ENCODE data around the gene ZNF782.
"Not testable (repeated sequence)": the region's sequence is repeated elsewhere in the genome, so short reads cannot be mapped to it uniquely, and the experiment has no call there.

Gene ZNF782

DNA sequence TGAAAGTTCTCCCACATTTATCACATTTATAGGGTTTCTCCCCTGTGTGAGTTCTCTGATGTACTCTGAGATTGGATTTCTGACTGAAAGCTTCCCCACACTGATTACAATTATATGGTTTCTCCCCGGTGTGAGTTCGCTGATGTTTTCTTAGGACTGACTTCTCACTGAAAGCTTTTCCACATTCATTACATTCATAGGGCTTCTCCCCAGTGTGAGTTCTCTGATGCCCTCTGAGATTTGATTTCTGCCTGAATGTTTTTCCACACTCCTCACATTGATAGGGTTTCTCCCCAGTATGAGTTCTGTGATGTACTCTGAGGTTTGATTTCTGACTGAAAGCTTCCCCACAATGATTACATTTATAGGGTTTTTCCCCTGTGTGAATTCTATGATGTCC is 36.3 kb downstream of the ZNF782 start:
- H2AFZ ChIP-seq (ENCODE audit: low read depth, low read length, severe bottlenecking) = no peak overlapping the region
- no peak overlapping the region for H3K9ac ChIP-seq (ENCODE audit: low read length)
- H3K9me3 ChIP-seq (ENCODE audit: insufficient read depth, low read length) = peaks cover 69% of the 10 kb centered on the region
- TF ChIP-seq, protein P1, sequence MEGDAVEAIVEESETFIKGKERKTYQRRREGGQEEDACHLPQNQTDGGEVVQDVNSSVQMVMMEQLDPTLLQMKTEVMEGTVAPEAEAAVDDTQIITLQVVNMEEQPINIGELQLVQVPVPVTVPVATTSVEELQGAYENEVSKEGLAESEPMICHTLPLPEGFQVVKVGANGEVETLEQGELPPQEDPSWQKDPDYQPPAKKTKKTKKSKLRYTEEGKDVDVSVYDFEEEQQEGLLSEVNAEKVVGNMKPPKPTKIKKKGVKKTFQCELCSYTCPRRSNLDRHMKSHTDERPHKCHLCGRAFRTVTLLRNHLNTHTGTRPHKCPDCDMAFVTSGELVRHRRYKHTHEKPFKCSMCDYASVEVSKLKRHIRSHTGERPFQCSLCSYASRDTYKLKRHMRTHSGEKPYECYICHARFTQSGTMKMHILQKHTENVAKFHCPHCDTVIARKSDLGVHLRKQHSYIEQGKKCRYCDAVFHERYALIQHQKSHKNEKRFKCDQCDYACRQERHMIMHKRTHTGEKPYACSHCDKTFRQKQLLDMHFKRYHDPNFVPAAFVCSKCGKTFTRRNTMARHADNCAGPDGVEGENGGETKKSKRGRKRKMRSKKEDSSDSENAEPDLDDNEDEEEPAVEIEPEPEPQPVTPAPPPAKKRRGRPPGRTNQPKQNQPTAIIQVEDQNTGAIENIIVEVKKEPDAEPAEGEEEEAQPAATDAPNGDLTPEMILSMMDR (IDR thresholded peaks at IDR 0.05; ENCODE audit: insufficient read depth, low read length, poor library complexity, severe bottlenecking) = no peak
- no peak for TF ChIP-seq EZH2phosphoT487 (conservative IDR thresholded peaks at IDR 0.05; ENCODE audit: low read length)
- H3K27ac ChIP-seq (ENCODE audit: low read depth, low read length) = no peak overlapping the region
- no peaks in the 10 kb centered on the region for H3F3A ChIP-seq (ENCODE audit: insufficient read depth)
- no peak overlapping the region for H3K4me3 ChIP-seq (ENCODE audit: insufficient read depth, low read length, poor library complexity, severe bottlenecking)
- H3K4me2 ChIP-seq (ENCODE audit: low read depth, low read length, poor library complexity, severe bottlenecking) = no peak overlapping the region
- H3K36me3 ChIP-seq (ENCODE audit: low read length) = peaks cover 71% of the 10 kb centered on the region
- H3K79me2 ChIP-seq (ENCODE audit: insufficient read depth, low read length) = no peaks in the 10 kb centered on the region
- no peaks in the 10 kb centered on the region for H4K20me1 ChIP-seq (ENCODE audit: low read depth, low read length)
- H3K9me2 ChIP-seq (replicated peaks; ENCODE audit: insufficient read depth, low read length) = no peaks in the 10 kb centered on the region
- no peaks in the 10 kb centered on the region for H3K27me3 ChIP-seq (ENCODE audit: low read length)

DNA sequence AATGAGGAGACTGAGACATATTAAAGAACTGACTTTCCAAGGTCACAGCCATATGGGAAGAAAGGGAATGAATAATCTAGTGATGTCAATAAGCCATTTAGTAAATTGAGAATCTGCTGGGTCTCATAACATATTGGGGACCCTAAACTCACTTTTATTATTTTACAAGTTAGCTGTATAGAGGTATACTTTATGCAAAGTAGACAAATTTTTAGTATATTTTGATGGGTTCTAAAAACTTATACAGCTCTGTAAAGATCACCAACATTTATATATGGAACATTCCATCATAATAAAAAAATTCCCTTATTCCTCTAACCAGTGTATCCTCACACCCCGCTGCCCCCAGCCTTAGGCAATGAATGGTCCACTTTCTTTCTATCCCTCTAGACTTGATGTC is 40.7 kb downstream of the ZNF782 start:
- no peak for TF ChIP-seq EZH2phosphoT487 (conservative IDR thresholded peaks at IDR 0.05; ENCODE audit: low read length)
- TF ChIP-seq, protein P1 (IDR thresholded peaks at IDR 0.05; ENCODE audit: insufficient read depth, low read length, poor library complexity, severe bottlenecking) = no peak
- Histone ChIP-seq H3K4me2 (ENCODE audit: low read depth, low read length, poor library complexity, severe bottlenecking) (no peak overlapping the region), H3K9me3 (ENCODE audit: insufficient read depth, low read length) (peaks cover 41% of the 10 kb centered on the region), H3K9ac (ENCODE audit: low read length) (no peak overlapping the region), H3K9me2 (replicated peaks; ENCODE audit: insufficient read depth, low read length) (no peaks in the 10 kb centered on the region), H3K79me2 (ENCODE audit: insufficient read depth, low read length) (no peaks in the 10 kb centered on the region), H3K27me3 (ENCODE audit: low read length) (no peaks in the 10 kb centered on the region), H3F3A (ENCODE audit: insufficient read depth) (no peaks in the 10 kb centered on the region), H3K4me3 (ENCODE audit: insufficient read depth, low read length, poor library complexity, severe bottlenecking) (no peak overlapping the region), H3K27ac (ENCODE audit: low read depth, low read length) (no peak overlapping the region), H3K36me3 (ENCODE audit: low read length) (peaks cover 33% of the 10 kb centered on the region), H2AFZ (ENCODE audit: low read depth, low read length, severe bottlenecking) (no peak overlapping the region), H4K20me1 (ENCODE audit: low read depth, low read length) (no peaks in the 10 kb centered on the region)

DNA sequence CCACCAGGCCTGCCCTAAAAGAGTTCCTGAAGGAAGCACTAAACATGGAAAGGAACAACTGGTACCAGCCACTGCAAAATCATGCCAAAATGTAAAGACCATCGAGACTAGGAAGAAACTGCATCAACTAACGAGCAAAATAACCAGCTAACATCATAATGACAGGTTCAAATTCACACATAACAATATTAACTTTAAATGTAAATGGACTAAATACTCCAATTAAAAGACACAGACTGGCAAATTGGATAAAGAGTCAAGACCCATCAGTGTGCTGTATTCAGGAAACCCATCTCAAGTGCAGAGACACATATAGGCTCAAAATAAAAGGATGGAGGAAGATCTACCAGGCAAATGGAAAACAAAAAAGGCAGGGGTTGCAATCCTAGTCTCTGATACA is 55.4 kb downstream of the ZNF782 start:
- not testable (repeated sequence) for H3K4me2 ChIP-seq (ENCODE audit: low read depth, low read length, poor library complexity, severe bottlenecking); H3K9ac ChIP-seq (ENCODE audit: low read length)

DNA sequence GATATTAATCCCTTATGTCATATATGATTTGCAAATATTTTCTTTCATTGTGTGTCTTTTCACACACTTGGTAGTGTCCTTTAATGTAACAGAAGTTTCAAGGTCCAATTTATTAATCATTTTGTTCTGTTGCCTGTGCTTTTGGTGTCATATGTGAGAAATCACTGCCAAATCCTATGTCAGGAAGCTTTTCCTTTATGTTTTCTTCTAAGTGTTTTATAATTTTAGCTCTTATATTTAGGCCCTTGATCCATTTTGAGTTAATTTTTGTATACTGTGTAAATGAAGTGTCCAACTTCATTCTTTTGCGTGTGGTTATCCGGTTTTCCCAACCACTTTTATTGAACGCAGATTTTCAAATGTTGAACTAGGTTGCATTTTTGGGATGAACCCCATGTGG is 70.3 kb downstream of the ZNF782 start:
- Histone ChIP-seq H3K9ac (ENCODE audit: low read length) (no peak overlapping the region), H3K36me3 (ENCODE audit: low read length) (no peaks in the 10 kb centered on the region), H3K27me3 (ENCODE audit: low read length) (no peaks in the 10 kb centered on the region), H3F3A (ENCODE audit: insufficient read depth) (0 out of 2 replicates have a peak, but pooled peaks cover 3% of the 10 kb centered on the region), H4K20me1 (ENCODE audit: low read depth, low read length) (no peaks in the 10 kb centered on the region), H3K4me2 (ENCODE audit: low read depth, low read length, poor library complexity, severe bottlenecking) (no peak overlapping the region), H3K9me2 (replicated peaks; ENCODE audit: insufficient read depth, low read length) (no peaks in the 10 kb centered on the region), H2AFZ (ENCODE audit: low read depth, low read length, severe bottlenecking) (no peak overlapping the region), H3K4me3 (ENCODE audit: insufficient read depth, low read length, poor library complexity, severe bottlenecking) (no peak overlapping the region), H3K9me3 (ENCODE audit: insufficient read depth, low read length) (no peaks in the 10 kb centered on the region), H3K79me2 (ENCODE audit: insufficient read depth, low read length) (no peaks in the 10 kb centered on the region), H3K27ac (ENCODE audit: low read depth, low read length) (no peak overlapping the region)
- TF ChIP-seq, protein P1 (IDR thresholded peaks at IDR 0.05; ENCODE audit: insufficient read depth, low read length, poor library complexity, severe bottlenecking) = no peak
- TF ChIP-seq EZH2phosphoT487 (conservative IDR thresholded peaks at IDR 0.05; ENCODE audit: low read length) = no peak

More for the DNA sequence above, 55.4 kb downstream of the ZNF782 start:
- not testable (repeated sequence) for H3K27me3 ChIP-seq (ENCODE audit: low read length); H3K79me2 ChIP-seq (ENCODE audit: insufficient read depth, low read length); H2AFZ ChIP-seq (ENCODE audit: low read depth, low read length, severe bottlenecking); H3F3A ChIP-seq (ENCODE audit: insufficient read depth); H3K9me2 ChIP-seq (replicated peaks; ENCODE audit: insufficient read depth, low read length); H3K4me3 ChIP-seq (ENCODE audit: insufficient read depth, low read length, poor library complexity, severe bottlenecking); H3K27ac ChIP-seq (ENCODE audit: low read depth, low read length); H4K20me1 ChIP-seq (ENCODE audit: low read depth, low read length)
- Histone ChIP-seq H3K36me3 (ENCODE audit: low read length) (peaks cover 15% of the 10 kb centered on the region), H3K9me3 (ENCODE audit: insufficient read depth, low read length) (peaks cover 20% of the 10 kb centered on the region; the same call in 1 of the 2 replicates)

All from SU-DHL-6 (cell line).